ENCODE data around the gene DAGLA.
"Not testable (repeated sequence)": the region's sequence is repeated elsewhere in the genome, so short reads cannot be mapped to it uniquely, and the experiment has no call there.

The DAGLA gene

DNA sequence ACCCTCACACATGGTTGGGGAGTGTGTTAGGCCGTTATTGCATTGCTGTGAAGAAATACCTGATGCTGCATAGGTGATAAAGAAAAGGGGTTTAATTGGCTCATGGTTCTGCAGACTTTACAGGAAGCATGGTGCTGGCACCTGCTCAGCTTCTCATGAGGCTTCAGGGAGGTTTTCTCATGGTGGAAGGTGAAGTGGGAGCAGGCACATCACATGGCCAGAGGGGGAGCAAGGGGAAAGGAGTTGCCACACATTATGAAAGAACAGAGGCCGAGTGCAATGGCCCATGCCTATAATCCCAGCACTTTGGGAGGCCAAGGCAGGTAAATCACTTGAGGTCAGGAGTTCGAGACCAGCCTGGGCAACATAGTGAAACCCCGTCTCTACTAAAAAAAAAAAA, 19.2 kb upstream of the DAGLA start:
- not testable (repeated sequence) for DNase-seq (ENCODE audit: low spot score)

DNA sequence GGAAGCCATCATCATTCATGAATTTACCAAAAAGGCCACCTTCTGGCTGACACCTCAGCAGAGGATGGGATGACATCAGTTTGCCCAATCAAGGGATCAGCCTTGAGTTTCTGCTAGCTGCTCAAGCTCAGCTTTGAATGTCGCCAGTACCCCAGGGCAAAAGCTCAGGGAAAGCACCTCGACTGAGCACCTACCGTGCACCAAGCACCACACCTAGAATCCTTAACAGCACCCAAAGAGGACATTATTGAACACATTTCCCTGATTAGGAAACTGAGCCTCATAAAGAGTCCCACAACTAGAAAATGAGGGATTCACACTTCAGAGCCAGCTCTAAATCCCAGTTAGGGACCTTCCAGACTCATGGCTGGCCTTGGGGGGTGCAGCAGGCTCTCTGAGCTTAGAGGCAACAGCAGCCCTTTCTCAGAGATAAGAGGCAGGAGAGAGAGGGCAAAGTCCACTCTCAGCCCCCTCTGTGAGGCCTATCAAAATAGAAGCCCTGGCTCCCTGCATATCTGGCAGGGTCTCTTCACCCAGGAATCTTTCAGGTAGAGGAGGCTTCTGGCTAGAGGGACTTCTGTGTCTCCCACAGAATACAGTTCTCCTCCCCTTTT, 13.4 kb upstream of the DAGLA start:
- DNase-seq (ENCODE audit: low spot score): no peak

DNA sequence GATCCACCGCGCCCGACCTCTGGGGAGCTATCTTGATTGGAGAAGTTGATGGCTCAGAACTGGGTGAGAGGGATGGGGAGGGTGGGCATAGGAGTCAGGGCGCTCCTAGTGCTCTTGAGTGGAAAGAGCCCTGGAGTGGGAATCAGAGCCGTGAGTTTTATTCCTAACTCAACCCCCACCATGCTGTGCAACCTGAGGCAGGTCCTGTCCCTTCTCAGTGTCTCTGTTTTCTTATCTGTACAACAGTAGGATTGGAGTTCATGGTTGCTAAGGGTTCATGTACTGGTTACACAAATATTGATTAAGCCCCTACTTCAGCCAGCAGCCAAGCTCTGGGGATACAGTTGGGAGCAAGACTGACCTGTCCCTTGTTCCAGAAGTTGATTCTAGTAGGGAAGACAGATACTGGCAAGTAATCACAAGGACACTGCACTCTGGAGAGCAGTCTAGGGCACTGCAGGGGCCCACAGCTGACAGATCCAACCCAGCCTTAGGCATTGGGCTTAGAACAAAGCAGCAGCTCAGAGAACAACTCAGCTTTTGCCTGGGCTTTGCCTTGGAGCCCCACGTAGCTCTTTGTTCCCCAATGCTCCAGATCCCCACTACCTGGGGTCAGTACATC, 12.4 kb upstream of the DAGLA start:
- DNase-seq (ENCODE audit: low spot score): no peak

DNA sequence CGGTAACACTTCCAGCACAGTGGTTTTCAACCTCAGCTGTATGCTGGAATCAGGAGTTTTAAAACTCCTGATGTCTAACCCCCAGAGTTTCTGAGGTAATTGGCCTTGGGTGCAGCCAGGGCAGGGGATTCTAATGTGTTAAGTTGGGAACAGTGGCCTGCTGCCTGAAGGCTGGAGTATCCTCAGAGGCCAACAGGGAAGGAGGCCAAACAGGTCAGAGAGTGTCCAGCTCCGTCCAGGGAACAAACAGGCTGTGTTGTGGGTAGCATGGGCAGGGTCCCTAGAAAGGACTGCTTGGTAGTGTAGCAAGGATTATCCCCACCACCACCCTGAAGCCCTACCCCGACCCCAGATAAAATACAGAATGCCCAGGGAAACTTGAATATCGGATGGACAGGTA, 10.8 kb upstream of the DAGLA start:
- DNase-seq (ENCODE audit: low spot score): no peak

DNA sequence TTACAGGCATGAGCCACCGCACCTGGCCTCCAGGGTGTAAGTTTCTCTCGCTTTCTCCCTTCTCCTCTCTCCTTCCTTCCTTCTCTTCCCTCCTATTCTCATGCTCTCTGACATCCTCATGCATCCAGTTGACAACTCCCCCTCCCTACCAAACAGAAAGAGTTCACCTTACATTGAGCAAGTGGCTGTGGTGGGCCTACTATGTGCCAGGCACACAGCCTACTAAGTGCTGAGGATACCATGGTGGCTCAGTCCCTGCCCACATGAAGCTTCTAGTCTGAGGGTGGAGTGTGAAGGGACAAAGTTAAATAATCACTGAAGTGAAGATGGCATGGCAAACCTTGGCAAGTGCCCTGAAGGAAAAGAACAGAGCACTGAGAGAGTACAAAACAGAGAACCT, 9.6 kb upstream of the DAGLA start:
- DNase-seq (ENCODE audit: low spot score): no peak

DNA sequence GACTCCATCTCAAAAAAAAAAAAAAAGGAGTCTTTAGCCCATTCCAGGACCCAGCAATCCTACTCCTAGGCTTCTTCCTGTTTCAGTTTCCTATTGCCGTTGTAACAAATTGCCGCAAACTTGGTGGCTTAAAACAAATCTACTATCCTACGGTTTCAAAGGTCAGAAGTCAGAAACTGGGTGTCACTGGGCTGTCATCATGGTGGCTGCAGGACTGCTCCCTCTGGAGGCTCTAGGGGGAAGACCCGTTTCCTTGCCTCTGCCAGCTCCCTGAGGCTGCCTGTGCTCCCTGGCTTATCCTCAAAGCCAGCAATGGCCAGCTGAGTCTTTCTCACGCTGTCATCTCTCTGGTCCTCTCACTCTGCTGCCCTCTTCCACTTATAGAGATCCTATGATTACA, 8.7 kb upstream of the DAGLA start:
- no peak for DNase-seq (ENCODE audit: low spot score)

DNA sequence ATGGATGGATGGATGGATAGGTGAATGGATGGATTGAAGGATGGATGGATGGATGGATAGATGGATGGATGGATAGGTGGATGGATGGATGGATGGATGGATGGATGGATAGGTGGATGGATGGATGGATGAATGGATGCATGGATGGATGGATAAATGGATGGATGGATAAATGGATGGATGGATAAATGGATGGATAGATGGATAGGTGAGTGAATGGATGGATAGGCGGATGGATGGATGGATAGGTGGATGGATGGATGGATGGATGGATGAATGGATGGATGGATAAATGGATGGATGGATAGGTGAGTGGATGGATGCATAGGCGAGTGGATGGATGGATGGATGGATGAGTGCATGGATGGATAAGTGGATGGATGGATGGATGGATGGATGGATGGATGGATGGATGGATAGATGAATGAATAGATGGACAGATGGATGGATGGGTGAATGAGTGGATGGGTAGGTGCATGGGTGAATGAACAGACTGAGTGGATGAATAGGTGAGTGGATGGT, 6.2 kb upstream of the DAGLA start:
- DNase-seq (ENCODE audit: low spot score): not testable (repeated sequence)

DNA sequence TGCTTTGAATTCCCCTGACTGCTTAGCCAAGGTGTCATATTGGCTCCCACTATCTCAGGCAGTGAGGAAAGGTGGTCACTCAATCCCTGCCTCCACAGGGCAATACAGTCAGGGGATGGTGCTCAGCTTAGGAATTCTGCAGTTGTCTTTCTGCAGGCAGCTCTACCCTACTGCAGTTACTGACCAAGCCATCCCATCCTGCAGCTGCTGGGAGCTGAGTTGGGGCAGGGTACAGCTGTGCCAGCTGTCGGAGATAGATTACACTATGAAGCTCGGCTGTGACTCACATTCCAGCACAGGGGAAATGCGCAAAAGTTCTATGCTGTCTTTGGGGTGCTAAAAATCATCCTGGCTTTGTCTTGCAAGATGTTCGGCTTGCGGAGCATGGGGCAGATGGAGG, 4.4 kb upstream of the DAGLA start:
- DNase-seq (ENCODE audit: low spot score): no peak

DNA sequence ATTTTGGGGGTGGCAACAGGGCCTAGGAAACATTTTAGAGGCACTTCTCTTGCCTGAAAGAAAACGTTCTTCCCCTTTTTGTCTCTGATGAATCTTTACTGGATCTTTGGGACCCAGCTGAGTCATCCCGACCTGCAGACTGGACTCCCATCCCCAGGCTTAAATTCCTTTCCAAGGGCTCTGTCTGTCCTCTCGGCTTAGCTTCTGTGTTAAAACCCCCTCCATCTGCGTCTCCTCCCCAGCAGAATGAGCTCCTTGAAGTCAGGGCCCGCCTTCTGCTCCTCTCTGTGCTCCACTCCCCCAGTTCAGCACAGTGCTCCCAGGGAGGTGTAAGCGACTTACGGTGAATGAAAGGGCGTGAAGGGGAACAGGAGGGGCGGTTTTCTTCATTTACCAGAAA, 895 bp upstream of the DAGLA start:
- DNase-seq (ENCODE audit: low spot score): no peak

DNA sequence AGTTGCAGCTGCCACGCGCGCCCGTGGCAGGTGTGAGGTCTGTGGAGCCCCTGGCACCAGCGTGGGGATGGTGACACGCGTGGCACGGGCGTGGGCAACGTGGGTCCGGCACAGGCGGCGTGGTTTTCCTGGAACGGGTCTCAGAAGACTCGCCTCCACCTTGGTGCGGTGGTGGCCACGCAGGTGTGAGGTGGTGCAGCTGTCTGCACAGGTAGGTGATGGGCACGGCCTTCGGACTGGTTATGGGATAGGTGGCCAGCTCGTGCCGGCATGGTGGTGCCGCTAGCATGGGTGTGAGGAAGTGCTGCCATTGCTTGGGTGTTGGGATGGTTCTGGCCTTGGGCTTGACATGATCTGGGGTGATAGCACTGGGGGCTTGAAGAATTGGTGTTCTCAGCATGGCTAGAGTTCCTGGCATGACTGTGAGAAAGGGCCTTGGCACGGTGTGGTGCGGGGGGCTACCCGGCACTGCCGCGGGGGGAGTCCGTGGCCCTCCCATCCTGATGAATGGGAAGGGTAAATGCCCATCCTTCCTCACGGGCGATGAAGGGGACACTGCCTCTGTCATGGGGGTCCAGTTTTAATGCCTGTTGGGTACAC, 531 bp downstream of the DAGLA start:
- DNase-seq (ENCODE audit: low spot score): no peak

DNA sequence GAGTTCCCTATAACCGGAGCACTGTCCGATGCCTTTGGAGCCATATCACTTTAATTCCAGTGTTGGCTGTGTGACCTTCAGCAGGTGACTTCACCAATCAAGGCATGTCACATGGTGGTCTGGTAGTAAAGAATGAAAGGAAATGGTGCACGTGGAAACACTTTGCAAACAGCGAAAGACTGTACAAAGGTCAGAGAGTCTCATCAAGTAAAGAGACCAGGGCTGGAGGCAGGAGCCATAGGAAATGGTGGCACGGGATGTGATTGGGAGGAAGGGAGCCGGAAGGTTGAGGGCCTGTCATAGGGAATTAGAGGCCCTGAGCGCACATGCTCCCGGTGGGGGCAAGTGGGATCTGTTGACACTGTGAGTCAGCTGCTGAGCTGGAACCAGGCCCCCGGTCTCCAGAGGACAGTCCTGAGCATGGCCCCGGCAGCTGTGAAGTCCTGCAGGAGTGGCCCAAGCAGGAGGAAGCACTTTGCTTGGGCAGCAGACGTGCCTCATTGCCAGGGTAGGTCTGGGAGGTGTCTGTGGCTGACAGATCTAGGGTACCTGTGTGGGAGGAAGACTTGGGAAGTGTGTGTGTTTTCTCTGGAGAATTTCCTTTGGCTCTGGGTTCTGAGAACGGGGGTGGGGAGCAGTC, 2.0 kb downstream of the DAGLA start:
- no peak for DNase-seq (ENCODE audit: low spot score)

DNA sequence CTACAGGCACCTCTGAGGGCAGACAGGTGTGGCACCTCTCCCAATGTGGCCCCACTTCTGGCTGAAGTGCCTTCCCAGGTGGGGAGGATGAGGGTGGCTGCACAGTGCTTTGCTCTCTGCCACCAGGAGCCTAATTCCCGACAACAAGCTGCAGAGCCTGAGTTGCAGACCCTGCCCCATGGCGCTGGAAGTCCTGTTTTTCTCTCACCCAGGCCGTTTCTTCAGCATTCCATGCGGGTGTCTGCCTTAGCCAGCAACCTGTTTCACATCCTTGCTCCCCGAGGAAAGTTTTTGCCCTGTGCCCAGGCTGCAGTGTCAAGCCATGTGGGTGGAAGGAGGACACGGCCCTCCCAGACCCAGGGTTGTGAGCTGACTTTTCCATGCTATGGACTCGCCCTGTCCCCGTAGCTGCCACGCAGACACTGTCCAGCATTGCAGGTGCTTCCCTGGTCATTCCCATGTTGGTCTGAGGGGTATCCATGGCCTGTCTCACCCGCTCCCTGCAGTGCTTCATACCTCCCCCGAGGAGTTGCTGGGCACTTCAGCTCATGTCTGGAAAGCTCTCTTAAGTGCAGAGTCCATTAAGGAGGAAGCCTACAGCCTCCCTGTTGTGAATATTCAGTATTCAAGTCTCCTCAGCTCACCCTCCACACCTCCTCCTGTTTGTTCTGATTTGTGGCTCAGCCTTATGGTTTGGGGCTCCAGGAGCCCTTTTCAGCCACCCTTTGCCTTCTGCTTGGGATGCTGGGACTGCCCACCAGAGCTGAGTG, 2.9 kb downstream of the DAGLA start:
- no peak for DNase-seq (ENCODE audit: low spot score)

DNA sequence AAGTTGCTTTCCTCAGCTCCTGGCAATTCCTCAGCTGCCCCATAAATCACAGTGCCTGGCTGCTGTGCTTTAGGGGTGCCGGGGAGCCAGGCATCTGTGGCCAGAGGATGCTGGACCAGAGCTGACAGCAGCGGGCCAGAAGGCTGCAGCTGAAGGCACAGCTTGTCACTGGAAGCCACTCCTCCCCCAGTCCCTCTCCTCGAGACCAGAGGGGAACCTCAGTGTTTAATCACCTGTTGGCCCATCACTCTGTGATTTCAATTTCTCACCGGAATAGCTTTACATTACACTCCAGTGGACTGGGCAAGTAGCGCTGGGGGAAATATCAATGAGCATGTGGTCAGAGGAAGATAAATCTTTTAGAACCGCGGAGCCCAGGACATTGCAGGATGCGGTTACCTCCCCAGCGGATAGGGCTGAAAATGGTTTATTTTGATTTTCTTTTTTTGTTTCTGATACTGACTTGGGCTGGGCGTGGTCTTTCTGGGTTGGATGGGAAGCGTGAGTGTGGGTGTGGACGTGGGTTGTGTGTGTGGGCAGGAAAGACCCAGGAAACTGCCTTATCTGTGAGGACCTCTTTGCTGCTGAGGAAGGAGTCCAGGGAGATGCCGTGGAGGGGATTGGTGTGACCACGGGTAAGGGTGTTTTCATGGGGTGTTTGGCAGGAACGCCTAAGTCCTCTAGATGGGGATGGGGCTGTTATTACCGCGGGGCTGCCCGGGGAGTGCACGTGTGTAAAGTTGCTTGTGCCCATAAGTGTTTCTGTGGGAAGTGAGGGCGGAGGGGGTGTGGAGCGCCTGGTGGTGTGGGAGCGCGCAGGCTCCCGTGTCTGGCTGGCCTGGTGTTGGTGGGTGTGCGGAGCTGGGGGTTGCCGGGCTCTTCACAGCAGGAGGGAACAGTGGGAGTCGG, 4.0 kb downstream of the DAGLA start:
- no peak for DNase-seq (ENCODE audit: low spot score)

DNA sequence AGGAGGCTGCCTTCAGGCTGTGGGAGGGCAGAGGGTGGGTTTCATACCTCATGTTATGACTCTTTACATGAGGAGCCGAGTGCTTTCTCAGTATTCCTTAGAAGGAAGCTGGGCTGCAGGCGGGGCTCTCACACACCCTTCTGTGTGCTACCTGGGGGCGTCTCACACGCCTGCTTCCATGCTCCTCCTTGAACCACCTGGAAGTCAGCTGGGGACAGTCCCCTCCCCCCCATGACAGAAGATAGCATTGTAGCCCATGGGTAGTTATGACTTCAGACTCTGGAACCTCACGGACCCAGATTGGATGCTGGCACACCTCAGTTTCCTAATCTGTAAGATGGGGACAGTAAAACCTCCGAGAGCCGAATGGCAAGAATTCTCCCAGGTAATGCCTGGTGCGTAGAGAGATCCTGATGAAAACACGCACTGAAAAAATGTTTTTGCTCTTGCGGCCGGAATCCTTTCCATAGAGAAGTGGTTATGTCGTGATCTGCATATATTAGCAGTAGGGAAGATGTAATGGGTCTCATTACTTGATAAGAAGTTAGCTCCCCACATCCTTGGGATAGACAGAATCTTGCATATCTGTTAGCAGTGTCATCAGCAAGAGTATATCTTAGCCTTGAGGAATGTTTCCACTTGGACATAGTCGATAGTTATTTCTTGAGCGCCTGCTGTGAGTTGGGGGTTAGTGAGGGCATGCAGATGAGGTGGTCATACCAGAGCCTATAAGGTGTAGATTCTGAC, 4.9 kb downstream of the DAGLA start:
- DNase-seq (ENCODE audit: low spot score): no peak

DNA sequence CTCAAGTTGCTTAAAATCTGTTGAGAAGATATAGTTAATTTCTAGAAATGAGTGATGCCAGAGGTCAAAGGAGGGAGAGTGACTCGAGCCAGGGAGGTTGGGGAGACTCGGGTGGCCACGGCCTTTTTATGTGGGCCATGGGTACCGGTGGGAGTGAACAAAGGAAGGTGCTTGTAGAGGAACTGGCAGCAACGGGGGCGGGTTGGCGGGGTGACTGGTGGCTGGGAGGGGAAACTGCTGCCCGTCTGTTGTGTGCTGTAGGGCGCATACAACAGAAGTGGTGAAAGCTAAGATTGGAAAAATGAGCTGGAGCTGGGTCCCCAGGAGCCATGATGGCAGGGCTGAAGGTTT, 5.4 kb downstream of the DAGLA start:
- no peak for DNase-seq (ENCODE audit: low spot score)

DNA sequence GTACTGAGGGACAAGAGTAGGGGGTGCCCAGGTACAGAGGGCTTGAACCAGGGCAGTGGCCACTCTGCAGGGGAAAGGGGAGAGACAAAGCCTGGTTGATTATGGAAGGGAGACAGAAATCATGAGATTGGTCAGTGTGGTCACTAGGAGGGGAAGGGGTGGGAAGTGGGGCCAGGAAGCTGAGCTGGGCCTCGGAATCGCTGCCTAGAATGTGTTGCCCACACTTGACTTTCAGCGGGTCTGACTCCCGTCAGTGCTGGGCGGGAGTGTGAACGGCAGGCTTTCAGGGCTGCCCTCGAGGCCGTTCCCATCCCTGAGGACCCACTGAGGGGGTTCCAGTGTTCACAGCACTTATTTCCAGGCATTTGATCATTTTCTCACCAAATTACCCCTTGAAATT, 5.9 kb downstream of the DAGLA start:
- DNase-seq (ENCODE audit: low spot score): no peak

DNA sequence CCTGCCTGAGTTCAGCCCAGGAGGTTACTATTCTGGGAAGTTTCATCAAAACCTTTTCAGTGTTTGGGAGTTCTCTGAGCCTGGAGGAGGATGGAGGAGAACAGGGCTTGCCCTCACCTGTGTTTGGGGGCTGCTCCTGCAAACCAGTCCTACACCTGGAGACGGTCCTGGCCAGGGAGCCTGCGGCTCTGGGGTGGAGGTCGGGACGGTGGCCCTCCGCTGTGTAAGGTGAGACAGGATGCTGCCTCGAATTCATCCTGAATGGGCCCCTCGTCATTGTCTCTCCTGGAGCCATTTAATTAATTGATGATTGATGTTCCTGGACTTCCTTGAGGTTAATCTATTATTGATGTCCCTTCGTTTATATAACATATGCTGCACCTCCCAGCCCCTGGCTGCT, 6.3 kb downstream of the DAGLA start:
- no peak for DNase-seq (ENCODE audit: low spot score)

DNA sequence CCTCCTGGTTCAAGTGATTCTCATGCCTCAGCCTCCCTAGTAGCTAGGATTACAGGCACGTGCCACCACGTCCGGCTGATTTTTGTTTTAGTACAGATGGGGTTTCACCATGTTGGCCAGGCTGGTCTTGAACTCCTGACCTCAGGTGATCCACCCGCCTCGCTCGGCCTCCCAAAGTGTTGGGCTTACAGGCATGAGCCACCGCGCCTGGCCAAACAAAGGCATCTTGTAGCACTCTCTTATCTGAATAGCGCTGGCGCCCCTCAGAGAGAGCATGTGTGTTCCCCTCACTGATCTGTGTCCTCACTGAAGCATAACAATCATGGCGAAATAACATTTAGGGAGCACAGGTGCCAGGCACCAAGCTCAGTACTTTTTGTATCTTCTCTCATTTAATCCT, 7.2 kb downstream of the DAGLA start:
- no peak for DNase-seq (ENCODE audit: low spot score)

DNA sequence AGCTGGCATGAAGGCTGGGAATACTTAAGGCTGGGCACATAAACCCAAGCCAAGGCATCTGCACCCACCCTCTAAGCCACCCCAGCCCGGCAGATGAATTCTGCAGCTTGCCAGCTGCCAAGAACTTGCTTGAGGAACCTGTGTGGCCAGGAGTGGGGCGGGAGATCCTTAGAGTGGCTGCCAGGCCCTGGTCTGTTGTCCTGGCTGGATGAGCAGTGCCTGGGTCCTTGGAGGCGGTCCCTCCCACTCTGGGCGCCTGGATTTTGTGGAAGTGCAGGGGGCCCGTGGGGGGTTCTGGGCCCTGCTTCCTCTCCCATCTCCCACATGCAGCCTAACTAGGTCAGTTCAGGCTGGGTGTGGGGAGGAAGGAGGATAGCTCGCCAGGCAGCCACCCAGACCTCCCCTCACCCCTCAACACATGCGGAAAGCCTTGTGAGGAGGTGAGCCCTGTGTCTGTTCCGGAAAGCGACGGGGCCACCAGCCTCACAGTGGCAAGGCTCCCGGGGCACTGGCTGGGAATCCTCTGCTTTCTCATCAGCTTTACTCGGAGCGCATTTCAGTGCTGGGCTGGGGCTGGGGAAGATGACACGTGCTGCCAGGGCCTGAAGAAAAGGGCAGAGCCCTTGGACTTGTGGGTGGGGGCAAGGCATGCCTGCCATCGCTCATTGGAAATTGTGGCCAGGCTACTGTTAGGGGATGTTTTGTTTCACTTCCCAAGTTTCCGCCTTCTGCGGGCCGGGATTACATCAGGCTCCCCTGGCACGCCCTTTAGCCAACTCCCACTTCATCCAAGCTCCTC, 8.4 kb downstream of the DAGLA start:
- peak; percentile 54 for DNase-seq (ENCODE audit: low spot score)

DNA sequence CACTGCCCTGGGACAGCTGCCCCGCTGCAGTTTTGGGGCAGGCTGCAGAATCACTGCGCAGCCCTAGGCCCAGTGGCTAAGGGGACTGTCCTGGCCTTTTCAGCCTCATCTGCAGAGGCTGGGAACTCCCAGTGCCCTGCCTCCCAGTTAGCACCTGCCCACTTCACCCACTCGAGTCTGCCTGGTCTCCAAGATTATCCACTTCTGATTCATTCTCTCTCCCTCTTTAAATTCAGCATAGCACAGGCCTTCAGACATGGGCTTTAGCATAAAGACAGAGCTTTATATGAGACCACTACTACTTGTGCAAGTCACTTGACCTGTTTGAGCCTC, 8.9 kb downstream of the DAGLA start:
- no peak for DNase-seq (ENCODE audit: low spot score)

Data from globus pallidus (tissue), 1 donor.